H1 (cell line): ENCODE results near the gene TBX4. TPM values are rescaled to one million over a fixed set of nuclear protein-coding genes. Genes with fewer than 3 reads are reported as not detected.

Experiments
- RBBP5 ChIP-seq: IDR thresholded peaks from 2 replicates; pipeline ENCODE4 v1.7.1; 2012; ENCODE audit warnings: low read depth, mild to moderate bottlenecking, inconsistent platforms, low read length, moderate library complexity, borderline replicate concordance
- polyA plus RNA-seq, 7 experiments: library from polyadenylated mRNA; depleted of rRNA in 3 of 7; stranded (reverse) in 5 of 7; unstranded in 2 of 7; fragments of >200 nt in 5 of 7; fragments of 200-250 nt in 2 of 7; gene quantifications; 1 replicate in 5 of 7; 2 replicates in 1 of 7; 4 replicates in 1 of 7; pipeline versions ENCODE4 v1.2.1 to v1.2.3, GENCODE V29; 2011 to 2013; ENCODE audit warnings: missing spikeins in 2 of 7, mixed read lengths in 2 of 7
- total RNA-seq: library from RNA; stranded (reverse); fragmentation: NEBNext Ultra II Directional; extraction: Animal tissue kit (Norgen Biotek cat#: 25700); gene quantifications from 2 replicates; pipeline ENCODE4 v1.2.1, GENCODE V29; 2021
- TF ChIP-seq, protein P1 (sequence below): fragments of 300-600 bp; sonication (generic); IDR thresholded peaks from 2 replicates; pipeline ENCODE4 v1.7.1; 2012; ENCODE audit warnings: low read length, moderate library complexity, mild to moderate bottlenecking, inconsistent platforms; ENCODE audit not compliant: insufficient replicate concordance
- TF ChIP-seq, protein P2 (sequence below): IDR thresholded peaks from 2 replicates; pipeline ENCODE4 v1.6.1; 2012; ENCODE audit warnings: inconsistent platforms

The TBX4 gene
- total and polyA plus RNA-seq, 2 of the 8 experiments (the other 6 are each of a cell fraction or from before 2014, with no cell fraction given), result 0.02 TPM; not detected in 1

DNA sequence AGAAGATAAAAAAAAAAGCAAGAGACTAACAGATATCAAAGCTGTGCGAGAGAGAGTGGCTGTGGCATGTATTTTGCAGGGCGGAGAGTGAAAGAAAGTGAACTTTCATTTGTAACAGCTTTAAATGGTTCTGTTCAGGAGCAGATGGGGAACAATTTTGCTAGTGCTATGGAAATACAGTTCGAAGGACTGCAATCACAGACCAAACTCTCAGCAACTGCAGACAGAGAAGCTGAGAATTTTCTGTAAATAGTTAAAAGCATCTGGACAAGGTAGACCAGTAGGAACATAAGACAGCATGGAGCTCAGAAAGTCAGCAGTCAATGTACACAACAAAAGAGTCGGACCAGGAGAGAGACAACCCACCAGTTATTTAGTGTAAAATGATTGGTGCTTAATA is 62.3 kb downstream of the TBX4 start (continued):
- TF ChIP-seq, protein P1, sequence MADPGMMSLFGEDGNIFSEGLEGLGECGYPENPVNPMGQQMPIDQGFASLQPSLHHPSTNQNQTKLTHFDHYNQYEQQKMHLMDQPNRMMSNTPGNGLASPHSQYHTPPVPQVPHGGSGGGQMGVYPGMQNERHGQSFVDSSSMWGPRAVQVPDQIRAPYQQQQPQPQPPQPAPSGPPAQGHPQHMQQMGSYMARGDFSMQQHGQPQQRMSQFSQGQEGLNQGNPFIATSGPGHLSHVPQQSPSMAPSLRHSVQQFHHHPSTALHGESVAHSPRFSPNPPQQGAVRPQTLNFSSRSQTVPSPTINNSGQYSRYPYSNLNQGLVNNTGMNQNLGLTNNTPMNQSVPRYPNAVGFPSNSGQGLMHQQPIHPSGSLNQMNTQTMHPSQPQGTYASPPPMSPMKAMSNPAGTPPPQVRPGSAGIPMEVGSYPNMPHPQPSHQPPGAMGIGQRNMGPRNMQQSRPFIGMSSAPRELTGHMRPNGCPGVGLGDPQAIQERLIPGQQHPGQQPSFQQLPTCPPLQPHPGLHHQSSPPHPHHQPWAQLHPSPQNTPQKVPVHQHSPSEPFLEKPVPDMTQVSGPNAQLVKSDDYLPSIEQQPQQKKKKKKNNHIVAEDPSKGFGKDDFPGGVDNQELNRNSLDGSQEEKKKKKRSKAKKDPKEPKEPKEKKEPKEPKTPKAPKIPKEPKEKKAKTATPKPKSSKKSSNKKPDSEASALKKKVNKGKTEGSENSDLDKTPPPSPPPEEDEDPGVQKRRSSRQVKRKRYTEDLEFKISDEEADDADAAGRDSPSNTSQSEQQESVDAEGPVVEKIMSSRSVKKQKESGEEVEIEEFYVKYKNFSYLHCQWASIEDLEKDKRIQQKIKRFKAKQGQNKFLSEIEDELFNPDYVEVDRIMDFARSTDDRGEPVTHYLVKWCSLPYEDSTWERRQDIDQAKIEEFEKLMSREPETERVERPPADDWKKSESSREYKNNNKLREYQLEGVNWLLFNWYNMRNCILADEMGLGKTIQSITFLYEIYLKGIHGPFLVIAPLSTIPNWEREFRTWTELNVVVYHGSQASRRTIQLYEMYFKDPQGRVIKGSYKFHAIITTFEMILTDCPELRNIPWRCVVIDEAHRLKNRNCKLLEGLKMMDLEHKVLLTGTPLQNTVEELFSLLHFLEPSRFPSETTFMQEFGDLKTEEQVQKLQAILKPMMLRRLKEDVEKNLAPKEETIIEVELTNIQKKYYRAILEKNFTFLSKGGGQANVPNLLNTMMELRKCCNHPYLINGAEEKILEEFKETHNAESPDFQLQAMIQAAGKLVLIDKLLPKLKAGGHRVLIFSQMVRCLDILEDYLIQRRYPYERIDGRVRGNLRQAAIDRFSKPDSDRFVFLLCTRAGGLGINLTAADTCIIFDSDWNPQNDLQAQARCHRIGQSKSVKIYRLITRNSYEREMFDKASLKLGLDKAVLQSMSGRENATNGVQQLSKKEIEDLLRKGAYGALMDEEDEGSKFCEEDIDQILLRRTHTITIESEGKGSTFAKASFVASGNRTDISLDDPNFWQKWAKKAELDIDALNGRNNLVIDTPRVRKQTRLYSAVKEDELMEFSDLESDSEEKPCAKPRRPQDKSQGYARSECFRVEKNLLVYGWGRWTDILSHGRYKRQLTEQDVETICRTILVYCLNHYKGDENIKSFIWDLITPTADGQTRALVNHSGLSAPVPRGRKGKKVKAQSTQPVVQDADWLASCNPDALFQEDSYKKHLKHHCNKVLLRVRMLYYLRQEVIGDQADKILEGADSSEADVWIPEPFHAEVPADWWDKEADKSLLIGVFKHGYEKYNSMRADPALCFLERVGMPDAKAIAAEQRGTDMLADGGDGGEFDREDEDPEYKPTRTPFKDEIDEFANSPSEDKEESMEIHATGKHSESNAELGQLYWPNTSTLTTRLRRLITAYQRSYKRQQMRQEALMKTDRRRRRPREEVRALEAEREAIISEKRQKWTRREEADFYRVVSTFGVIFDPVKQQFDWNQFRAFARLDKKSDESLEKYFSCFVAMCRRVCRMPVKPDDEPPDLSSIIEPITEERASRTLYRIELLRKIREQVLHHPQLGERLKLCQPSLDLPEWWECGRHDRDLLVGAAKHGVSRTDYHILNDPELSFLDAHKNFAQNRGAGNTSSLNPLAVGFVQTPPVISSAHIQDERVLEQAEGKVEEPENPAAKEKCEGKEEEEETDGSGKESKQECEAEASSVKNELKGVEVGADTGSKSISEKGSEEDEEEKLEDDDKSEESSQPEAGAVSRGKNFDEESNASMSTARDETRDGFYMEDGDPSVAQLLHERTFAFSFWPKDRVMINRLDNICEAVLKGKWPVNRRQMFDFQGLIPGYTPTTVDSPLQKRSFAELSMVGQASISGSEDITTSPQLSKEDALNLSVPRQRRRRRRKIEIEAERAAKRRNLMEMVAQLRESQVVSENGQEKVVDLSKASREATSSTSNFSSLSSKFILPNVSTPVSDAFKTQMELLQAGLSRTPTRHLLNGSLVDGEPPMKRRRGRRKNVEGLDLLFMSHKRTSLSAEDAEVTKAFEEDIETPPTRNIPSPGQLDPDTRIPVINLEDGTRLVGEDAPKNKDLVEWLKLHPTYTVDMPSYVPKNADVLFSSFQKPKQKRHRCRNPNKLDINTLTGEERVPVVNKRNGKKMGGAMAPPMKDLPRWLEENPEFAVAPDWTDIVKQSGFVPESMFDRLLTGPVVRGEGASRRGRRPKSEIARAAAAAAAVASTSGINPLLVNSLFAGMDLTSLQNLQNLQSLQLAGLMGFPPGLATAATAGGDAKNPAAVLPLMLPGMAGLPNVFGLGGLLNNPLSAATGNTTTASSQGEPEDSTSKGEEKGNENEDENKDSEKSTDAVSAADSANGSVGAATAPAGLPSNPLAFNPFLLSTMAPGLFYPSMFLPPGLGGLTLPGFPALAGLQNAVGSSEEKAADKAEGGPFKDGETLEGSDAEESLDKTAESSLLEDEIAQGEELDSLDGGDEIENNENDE, result no peak
- no peak for TF ChIP-seq RBBP5
- TF ChIP-seq, protein P2, sequence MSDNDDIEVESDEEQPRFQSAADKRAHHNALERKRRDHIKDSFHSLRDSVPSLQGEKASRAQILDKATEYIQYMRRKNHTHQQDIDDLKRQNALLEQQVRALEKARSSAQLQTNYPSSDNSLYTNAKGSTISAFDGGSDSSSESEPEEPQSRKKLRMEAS, result no peak
